HG02759 (cell line): Measurements from ENCODE around the gene MAP2K1.
"Not testable (repeated sequence)": the region's sequence is repeated elsewhere in the genome, so short reads cannot be mapped to it uniquely, and the experiment has no call there.

Experiments used
- ATAC-seq: cut with Tn5 transposase; IDR thresholded peaks from one replicate; pipeline ENCODE4 v1.9.1; 2021; ENCODE audit warnings: mild to moderate bottlenecking, moderate library complexity; ENCODE audit not compliant: unreplicated experiment

The MAP2K1 gene

GRCh38 chr15:66423149-66423548 lies 36.4 kb downstream of the MAP2K1 start:
- ATAC-seq: no peak

- no peak for ATAC-seq
Observed at GRCh38 chr15:66424963-66425612, 38.4 kb downstream of the MAP2K1 start.

GRCh38 chr15:66425837-66426236 lies 39.1 kb downstream of the MAP2K1 start:
- no peak for ATAC-seq

GRCh38 chr15:66429117-66429516 lies 42.4 kb downstream of the MAP2K1 start:
- no peak for ATAC-seq

- no peak for ATAC-seq
Observed at GRCh38 chr15:66429546-66429945, 42.8 kb downstream of the MAP2K1 start.

GRCh38 chr15:66430627-66431255 lies 44.0 kb downstream of the MAP2K1 start:
- ATAC-seq: no peak

GRCh38 chr15:66433726-66434125 lies 47.0 kb downstream of the MAP2K1 start:
- ATAC-seq: no peak

- no peak for ATAC-seq
Observed at GRCh38 chr15:66440501-66440900, 53.8 kb downstream of the MAP2K1 start.

GRCh38 chr15:66452420-66452819 lies 65.7 kb downstream of the MAP2K1 start:
- ATAC-seq: no peak

GRCh38 chr15:66452971-66453580 lies 66.4 kb downstream of the MAP2K1 start:
- no peak for ATAC-seq

GRCh38 chr15:66454143-66454542 lies 67.4 kb downstream of the MAP2K1 start:
- ATAC-seq: no peak

GRCh38 chr15:66456211-66456610 lies 69.5 kb downstream of the MAP2K1 start:
- no peak for ATAC-seq

GRCh38 chr15:66459818-66460615 lies 73.3 kb downstream of the MAP2K1 start:
- no peak for ATAC-seq

GRCh38 chr15:66461294-66461693 lies 74.6 kb downstream of the MAP2K1 start:
- not testable (repeated sequence) for ATAC-seq

- no peak for ATAC-seq
Observed at GRCh38 chr15:66461917-66462316, 75.2 kb downstream of the MAP2K1 start.

- ATAC-seq: no peak
Observed at GRCh38 chr15:66462627-66463026, 75.9 kb downstream of the MAP2K1 start.

- ATAC-seq: not testable (repeated sequence)
Observed at GRCh38 chr15:66465294-66465693, 78.6 kb downstream of the MAP2K1 start.

GRCh38 chr15:66467162-66468040 lies 80.7 kb downstream of the MAP2K1 start:
- ATAC-seq: not testable (repeated sequence)

- not testable (repeated sequence) for ATAC-seq
Observed at GRCh38 chr15:66470825-66471224, 84.1 kb downstream of the MAP2K1 start.

GRCh38 chr15:66472176-66472999 lies 85.7 kb downstream of the MAP2K1 start:
- ATAC-seq: peak; percentile 78
